H9 (cell line): ENCODE measurements around the gene PPP2R3B. TPM values are rescaled to one million over a fixed set of nuclear protein-coding genes. Genes with fewer than 3 reads are reported as not detected.

Source experiments
- DNase-seq: peaks from one replicate; pipeline ENCODE4 v3.0.0-alpha.2; 2017
- H2AFZ ChIP-seq: one replicate; pipeline ENCODE4 v1.6.1; 2013; ENCODE audit warnings: mild to moderate bottlenecking, low read length, control low read depth, moderate library complexity
- H2AK5ac ChIP-seq: 2 replicates; pipeline ENCODE4 v1.6.1; 2013; ENCODE audit warnings: low read length, control low read depth, mixed read lengths; ENCODE audit not compliant: insufficient read length
- H2BK120ac ChIP-seq: one replicate; pipeline ENCODE4 v1.6.1; 2013; ENCODE audit warnings: low read depth, mild to moderate bottlenecking, low read length, control low read depth, inconsistent platforms; ENCODE audit not compliant: poor library complexity, severe bottlenecking
- H2BK12ac ChIP-seq: 2 replicates; pipeline ENCODE4 v1.6.1; 2013; ENCODE audit warnings: low read length, control low read depth, mixed read lengths, low read depth; ENCODE audit not compliant: insufficient read length
- H2BK15ac ChIP-seq: 2 replicates; pipeline ENCODE4 v1.6.1; 2013; ENCODE audit warnings: low read depth, low read length, control low read depth
- H2BK20ac ChIP-seq: one replicate; pipeline ENCODE4 v1.6.1; 2013; ENCODE audit warnings: low read depth, mild to moderate bottlenecking, low read length, control low read depth, inconsistent platforms; ENCODE audit not compliant: poor library complexity, severe bottlenecking
- H2BK5ac ChIP-seq: 2 replicates; pipeline ENCODE4 v1.6.1; 2013; ENCODE audit warnings: low read length, control low read depth, mixed read lengths; ENCODE audit not compliant: insufficient read length
- H3K14ac ChIP-seq: 2 replicates; pipeline ENCODE4 v1.6.1; 2013; ENCODE audit warnings: low read length, control low read depth; ENCODE audit not compliant: insufficient read depth
- H3K18ac ChIP-seq: 2 replicates; pipeline ENCODE4 v1.6.1; 2013; ENCODE audit warnings: low read depth, mild to moderate bottlenecking, mixed read lengths, low read length, control low read depth; ENCODE audit not compliant: insufficient read length
- H3K23ac ChIP-seq: 2 replicates; pipeline ENCODE4 v1.6.1; 2013; ENCODE audit warnings: low read length, control low read depth, mixed read lengths, low read depth; ENCODE audit not compliant: insufficient read length
- H3K23me2 ChIP-seq: 2 replicates; pipeline ENCODE4 v1.6.1; 2013; ENCODE audit warnings: low read depth, mild to moderate bottlenecking, mixed read lengths, low read length, control low read depth; ENCODE audit not compliant: insufficient read length, poor library complexity, severe bottlenecking
- H3K27ac ChIP-seq: 2 replicates; pipeline ENCODE4 v1.5.1; 2013; ENCODE audit warnings: low read length, control low read depth, mixed read lengths, low read depth; ENCODE audit not compliant: insufficient read length
- H3K27me3 ChIP-seq: 2 replicates; pipeline ENCODE4 v1.6.1; 2013; ENCODE audit warnings: low read length, control low read depth, inconsistent platforms; ENCODE audit not compliant: insufficient read depth
- H3K4ac ChIP-seq: 2 replicates; pipeline ENCODE4 v1.6.1; 2013; ENCODE audit warnings: low read depth, mild to moderate bottlenecking, control low read depth, inconsistent platforms, low read length, moderate library complexity
- H3K4me1 ChIP-seq: 2 replicates; pipeline ENCODE4 v1.6.1; 2013; ENCODE audit warnings: low read length, control low read depth, inconsistent platforms; ENCODE audit not compliant: insufficient read depth
- H3K4me2 ChIP-seq: 2 replicates; pipeline ENCODE4 v1.6.1; 2013; ENCODE audit warnings: low read length, control low read depth, mixed read lengths; ENCODE audit not compliant: insufficient read length, insufficient read depth
- H3K56ac ChIP-seq: 2 replicates; pipeline ENCODE4 v1.6.1; 2013; ENCODE audit warnings: low read depth, mild to moderate bottlenecking, mixed read lengths, low read length, control low read depth; ENCODE audit not compliant: insufficient read length
- H3K79me1 ChIP-seq: 2 replicates; pipeline ENCODE4 v1.6.1; 2013; ENCODE audit warnings: low read depth, mild to moderate bottlenecking, moderate library complexity, low read length, control low read depth, inconsistent platforms; ENCODE audit not compliant: insufficient read depth, poor library complexity, severe bottlenecking
- H3K79me2 ChIP-seq: 2 replicates; pipeline ENCODE4 v1.6.1; 2013; ENCODE audit warnings: low read length, control low read depth, inconsistent platforms; ENCODE audit not compliant: insufficient read depth
- H3K9ac ChIP-seq: 2 replicates; pipeline ENCODE4 v1.6.1; 2013; ENCODE audit warnings: low read length, control low read depth, mixed read lengths; ENCODE audit not compliant: insufficient read length; ENCODE audit errors: extremely low read depth
- H3K9me3 ChIP-seq: one replicate; pipeline ENCODE4 v1.6.1; 2013; ENCODE audit warnings: low read depth, low read length, inconsistent platforms; ENCODE audit not compliant: control insufficient read depth
- H3T11ph ChIP-seq: one replicate; pipeline ENCODE4 v1.6.1; 2013; ENCODE audit warnings: mild to moderate bottlenecking, low read length, control low read depth, inconsistent platforms
- H4K20me1 ChIP-seq: one replicate; pipeline ENCODE4 v1.6.1; 2013; ENCODE audit not compliant: control insufficient read depth, insufficient read length, insufficient read depth
- H4K5ac ChIP-seq: 2 replicates; pipeline ENCODE4 v1.6.1; 2013; ENCODE audit warnings: low read depth, mild to moderate bottlenecking, mixed read lengths, low read length, control low read depth; ENCODE audit not compliant: insufficient read length
- H4K8ac ChIP-seq: replicated peaks from 2 replicates; pipeline ENCODE4 v1.6.1; 2013; ENCODE audit warnings: low read length, control low read depth, mixed read lengths, low read depth; ENCODE audit not compliant: insufficient read length
- H4K91ac ChIP-seq: 2 replicates; pipeline ENCODE4 v1.6.1; 2013; ENCODE audit warnings: low read depth, mild to moderate bottlenecking, moderate library complexity, mixed read lengths, low read length, control low read depth; ENCODE audit not compliant: insufficient read length
- H3K27ac Mint-ChIP-seq, 3 experiments: 2 replicates in 2 of 3; 3 replicates in 1 of 3; pipeline ENCODE4 v1.8.0; 2020 to 2021; ENCODE audit warnings: mixed read lengths in 3 of 3, mild to moderate bottlenecking in 1 of 3, moderate library complexity in 1 of 3
- H3K27me3 Mint-ChIP-seq: 2 replicates; pipeline ENCODE4 v1.8.0; 2021; ENCODE audit warnings: low read depth, mild to moderate bottlenecking, moderate library complexity, mixed read lengths
- H3K36me3 Mint-ChIP-seq, 3 experiments: 2 replicates in 2 of 3; 3 replicates in 1 of 3; pipeline ENCODE4 v1.8.0; 2020 to 2021; ENCODE audit warnings: low read depth in 3 of 3, mixed read lengths in 3 of 3; ENCODE audit not compliant: insufficient read depth in 1 of 3
- H3K4me1 Mint-ChIP-seq, 2 experiments: 2 replicates each; pipeline ENCODE4 v1.8.0; 2020; ENCODE audit warnings: mixed read lengths in 2 of 2
- H3K4me3 Mint-ChIP-seq, 2 experiments: 2 replicates in 1 of 2; 3 replicates in 1 of 2; pipeline ENCODE4 v1.8.0; 2020 to 2021; ENCODE audit warnings: mild to moderate bottlenecking in 2 of 2, mixed read lengths in 2 of 2, moderate library complexity in 1 of 2
- H3K9me3 Mint-ChIP-seq, 2 experiments: 2 replicates in 1 of 2; 3 replicates in 1 of 2; pipeline ENCODE4 v1.8.0; 2020; ENCODE audit warnings: mild to moderate bottlenecking in 2 of 2, mixed read lengths in 2 of 2, moderate library complexity in 1 of 2
- WGBS: extraction: QIAGEN DNeasy Blood & Tissue Kit; methylation state at CpG from one replicate; pipeline ENCODE4 v1.1.7; 2013; ENCODE audit warnings: missing lambda C conversion rate, low lambda C conversion rate, mixed read lengths; ENCODE audit not compliant: insufficient read length; ENCODE audit errors: extremely low coverage; 5-methylcytosine and 5-hydroxymethylcytosine counted together
- total RNA-seq: library from RNA; stranded (reverse); gene quantifications from 2 replicates; pipeline ENCODE4 v1.2.1, GENCODE V29; 2021
- TF ChIP-seq, protein P1 (sequence below): fragments of 200-600 bp; sonication (generic); conservative IDR thresholded peaks from 3 replicates; pipeline ENCODE4 v1.8.0; 2021; ENCODE audit warnings: antibody characterized with exemption, mild to moderate bottlenecking

PPP2R3B gene
- total RNA-seq, 1 experiment from 2014 or later: 72.1 TPM

DNA sequence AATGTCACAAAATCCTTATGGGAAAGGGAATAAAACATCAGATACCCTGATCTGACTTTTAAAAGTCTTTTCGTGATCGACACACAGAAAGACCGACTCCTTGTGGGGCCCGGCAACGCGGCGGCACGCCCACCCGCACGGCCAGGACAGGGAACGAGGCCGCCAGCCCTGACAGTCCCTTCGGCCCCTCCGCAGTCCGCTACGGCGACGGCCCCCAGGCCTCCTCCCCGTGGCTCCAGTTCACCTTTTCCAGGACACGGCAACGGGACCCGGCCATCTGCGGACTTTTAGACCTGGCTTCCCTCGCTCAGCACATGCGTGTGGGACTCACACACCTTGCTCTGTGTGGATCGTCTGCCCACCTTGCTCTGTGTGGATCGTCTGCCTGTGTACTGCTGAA, 34.5 kb downstream of the PPP2R3B start:
- no peak overlapping the region for H3K4me2 ChIP-seq
- H2BK5ac ChIP-seq: no peak overlapping the region
- H4K91ac ChIP-seq: no peak overlapping the region
- H2BK20ac ChIP-seq: no peak overlapping the region
- H3K23me2 ChIP-seq: no peaks in the 10 kb centered on the region
- H3K27me3 ChIP-seq: no peaks in the 10 kb centered on the region
- no peak overlapping the region for H4K5ac ChIP-seq
- no peak overlapping the region for H2AFZ ChIP-seq
- H2BK120ac ChIP-seq: no peak overlapping the region
- H4K20me1 ChIP-seq: no peaks in the 10 kb centered on the region
- no peak overlapping the region for H3K23ac ChIP-seq
- DNase-seq: no peak
- no peaks in the 10 kb centered on the region for H3K9me3 ChIP-seq
- Mint-ChIP-seq H3K27me3 (no peaks in the 10 kb centered on the region; the same call in 1 of the 2 replicates), H3K9me3 (no peaks in the 10 kb centered on the region), H3K4me1 (0 out of 4 replicates have a peak, but pooled peaks cover 0 to 3% of the 10 kb centered on the region in 2 experiments), H3K4me3 (no peak overlapping the region), H3K27ac (peak overlapping the region in 2 of 3 experiments; percentile 85 to 88; a peak in 4 of 7 replicates), H3K36me3 (peaks cover 8 to 56% (median 52%) of the 10 kb centered on the region in 3 experiments; a peak in 6 of 7 replicates)
- no peak overlapping the region for H2AK5ac ChIP-seq
- H3T11ph ChIP-seq: no peak overlapping the region
- H3K9ac ChIP-seq: no peak overlapping the region
- no peaks in the 10 kb centered on the region for H3K4me1 ChIP-seq
- H3K27ac ChIP-seq: no peak overlapping the region
- H3K79me2 ChIP-seq: no peaks in the 10 kb centered on the region; the same call in 1 of the 2 replicates
- no peak overlapping the region for H2BK12ac ChIP-seq
- H3K4ac ChIP-seq: no peak overlapping the region
- no peak overlapping the region for H3K18ac ChIP-seq
- H3K79me1 ChIP-seq: peaks cover 3% of the 10 kb centered on the region
- no CpG with 5 or more reads among the region's 27 CpGs for WGBS
- H4K8ac ChIP-seq: no peak overlapping the region
- H3K56ac ChIP-seq: no peak overlapping the region
- H2BK15ac ChIP-seq: no peak overlapping the region
- H3K14ac ChIP-seq: no peak overlapping the region
- TF ChIP-seq, protein P1, sequence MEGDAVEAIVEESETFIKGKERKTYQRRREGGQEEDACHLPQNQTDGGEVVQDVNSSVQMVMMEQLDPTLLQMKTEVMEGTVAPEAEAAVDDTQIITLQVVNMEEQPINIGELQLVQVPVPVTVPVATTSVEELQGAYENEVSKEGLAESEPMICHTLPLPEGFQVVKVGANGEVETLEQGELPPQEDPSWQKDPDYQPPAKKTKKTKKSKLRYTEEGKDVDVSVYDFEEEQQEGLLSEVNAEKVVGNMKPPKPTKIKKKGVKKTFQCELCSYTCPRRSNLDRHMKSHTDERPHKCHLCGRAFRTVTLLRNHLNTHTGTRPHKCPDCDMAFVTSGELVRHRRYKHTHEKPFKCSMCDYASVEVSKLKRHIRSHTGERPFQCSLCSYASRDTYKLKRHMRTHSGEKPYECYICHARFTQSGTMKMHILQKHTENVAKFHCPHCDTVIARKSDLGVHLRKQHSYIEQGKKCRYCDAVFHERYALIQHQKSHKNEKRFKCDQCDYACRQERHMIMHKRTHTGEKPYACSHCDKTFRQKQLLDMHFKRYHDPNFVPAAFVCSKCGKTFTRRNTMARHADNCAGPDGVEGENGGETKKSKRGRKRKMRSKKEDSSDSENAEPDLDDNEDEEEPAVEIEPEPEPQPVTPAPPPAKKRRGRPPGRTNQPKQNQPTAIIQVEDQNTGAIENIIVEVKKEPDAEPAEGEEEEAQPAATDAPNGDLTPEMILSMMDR: no peak
